ENCODE data around the gene SGO1.

SGO1 gene

GRCh38 chr3:20154928-20155327, 31.1 kb downstream of the SGO1 start:
- DNase-seq (ENCODE audit: low spot score) = no peak

- no peak for DNase-seq (ENCODE audit: low spot score)
Observed at GRCh38 chr3:20154078-20154477, 31.9 kb downstream of the SGO1 start.

- no peak for DNase-seq (ENCODE audit: low spot score)
Observed at GRCh38 chr3:20148466-20148865, 37.5 kb downstream of the SGO1 start.

- no peak for DNase-seq (ENCODE audit: low spot score)
Observed at GRCh38 chr3:20147361-20147760, 38.6 kb downstream of the SGO1 start.

DNA sequence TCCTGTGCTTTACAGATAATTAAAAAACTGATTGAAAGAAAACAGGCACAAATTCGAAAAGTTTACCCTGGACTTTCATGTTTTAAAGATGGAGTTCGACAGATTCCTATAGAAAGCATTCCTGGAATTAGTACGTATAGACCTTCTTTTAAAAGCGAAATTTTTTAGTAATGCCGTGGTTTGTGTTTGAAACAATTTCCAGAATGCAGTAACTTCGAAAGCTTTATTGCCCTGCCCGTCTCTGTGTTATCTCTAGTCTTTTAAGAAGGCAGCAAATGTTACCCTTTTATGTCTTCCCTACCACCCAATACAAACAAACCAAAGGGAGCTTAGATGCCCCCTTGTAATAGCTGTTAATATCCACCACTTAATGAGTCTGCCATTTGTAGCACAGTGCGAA, 39.7 kb downstream of the SGO1 start:
- no peak for DNase-seq (ENCODE audit: low spot score)

DNA sequence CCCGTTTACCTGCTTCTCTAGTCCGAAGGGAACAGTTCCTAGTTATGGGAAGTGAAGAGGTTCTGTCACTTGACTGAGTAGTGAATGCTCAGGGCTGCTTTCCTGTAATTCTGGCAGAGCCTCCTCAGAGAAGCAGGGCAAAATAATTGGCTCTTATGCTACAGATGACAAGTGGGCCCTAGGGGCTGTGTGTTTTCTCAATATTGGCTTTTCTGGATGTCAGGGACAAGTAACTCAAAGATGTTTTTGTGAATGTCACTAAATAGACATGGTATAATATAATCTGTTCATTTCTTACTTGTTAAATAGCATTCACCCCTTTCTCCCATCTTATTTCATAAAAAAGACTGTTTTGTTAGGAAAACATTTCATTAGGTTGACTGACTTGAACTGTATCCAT, 40.1 kb downstream of the SGO1 start:
- no peak for DNase-seq (ENCODE audit: low spot score)

DNA sequence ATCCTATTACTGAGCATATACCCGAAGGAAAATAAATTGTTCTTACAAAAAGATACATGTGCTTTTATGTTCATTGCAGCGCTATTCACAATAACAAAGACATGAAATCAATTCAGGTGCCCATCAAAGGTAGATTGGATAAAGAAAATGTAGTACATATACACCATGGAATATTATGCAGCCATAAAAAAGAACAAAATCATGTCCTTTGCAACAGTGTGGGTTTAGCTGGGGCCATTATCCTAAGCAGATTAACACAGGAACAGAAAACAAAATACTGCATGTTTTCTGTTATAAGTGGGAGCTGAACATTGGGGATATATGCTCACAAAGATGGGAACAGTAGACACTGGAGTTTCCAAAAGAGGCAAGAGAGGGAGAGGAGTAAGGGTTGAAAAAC, 42.5 kb downstream of the SGO1 start:
- no peak for DNase-seq (ENCODE audit: low spot score)

DNA sequence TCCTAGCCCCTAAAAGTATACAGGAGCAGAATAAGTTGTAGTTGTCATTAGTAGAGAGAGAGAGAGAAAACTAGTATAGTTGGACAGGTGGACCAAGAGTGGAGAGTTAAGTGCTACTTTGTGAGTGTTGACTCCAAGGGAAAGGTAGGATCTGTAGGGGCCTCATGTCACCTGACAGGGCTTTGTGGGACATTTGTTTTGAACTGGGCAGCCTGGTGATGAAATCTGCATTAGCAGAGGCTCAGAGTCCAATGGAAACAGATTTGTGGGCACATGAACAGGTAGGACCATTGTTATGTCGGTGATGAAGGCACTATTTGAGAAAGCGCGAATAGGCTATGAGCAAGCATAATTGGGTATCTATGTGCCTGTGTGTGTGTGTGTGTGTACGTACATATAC, 43.5 kb downstream of the SGO1 start:
- no peak for DNase-seq (ENCODE audit: low spot score)

GRCh38 chr3:20141851-20142250, 44.2 kb downstream of the SGO1 start:
- DNase-seq (ENCODE audit: low spot score) = no peak

- DNase-seq (ENCODE audit: low spot score) = no peak
Observed at GRCh38 chr3:20141316-20141715, 44.7 kb downstream of the SGO1 start.

- DNase-seq (ENCODE audit: low spot score) = no peak
Observed at GRCh38 chr3:20140881-20141280, 45.1 kb downstream of the SGO1 start.

DNA sequence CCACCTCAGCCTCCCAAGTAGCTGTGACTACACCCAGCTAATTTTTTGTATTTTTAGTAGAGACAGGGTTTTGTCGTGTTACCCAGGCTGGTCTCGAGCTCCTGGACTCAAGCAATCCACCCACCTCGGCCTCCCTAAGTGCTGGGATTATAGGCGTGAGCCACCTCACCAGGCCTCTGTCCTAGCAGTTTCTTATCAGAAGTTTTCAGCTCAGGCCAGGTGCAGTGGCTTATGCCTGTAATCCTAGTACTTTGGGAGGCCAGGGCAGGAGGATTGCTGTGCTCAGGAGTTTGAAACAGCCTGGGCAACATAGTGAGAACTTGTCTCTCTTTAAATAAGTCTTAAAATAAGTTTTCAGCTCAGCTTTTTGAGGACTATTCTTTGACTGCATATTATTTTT, 48.4 kb downstream of the SGO1 start:
- no peak for DNase-seq (ENCODE audit: low spot score)

DNA sequence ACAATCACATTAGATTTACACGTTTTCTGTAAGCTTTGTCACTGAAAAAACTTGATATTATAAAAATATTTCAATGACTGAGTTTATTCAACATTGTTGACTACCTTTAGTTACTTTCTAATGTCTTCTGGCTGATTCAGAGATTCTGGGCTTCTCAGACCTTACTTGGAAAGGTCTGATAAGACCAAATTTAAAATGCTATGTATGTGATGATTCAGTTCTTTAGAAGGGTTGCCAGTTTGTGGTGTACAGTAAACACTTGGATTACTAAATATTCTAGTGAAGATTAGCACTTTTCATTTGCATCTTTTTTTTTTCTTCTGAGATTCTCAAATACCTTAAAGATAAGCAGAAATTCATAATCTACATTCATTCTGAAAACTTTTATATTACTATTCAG, 49.8 kb downstream of the SGO1 start:
- no peak for DNase-seq (ENCODE audit: low spot score)

- no peak for DNase-seq (ENCODE audit: low spot score)
Observed at GRCh38 chr3:20130106-20130505, 55.9 kb downstream of the SGO1 start.

GRCh38 chr3:20128358-20128757, 57.6 kb downstream of the SGO1 start:
- no peak for DNase-seq (ENCODE audit: low spot score)

DNA sequence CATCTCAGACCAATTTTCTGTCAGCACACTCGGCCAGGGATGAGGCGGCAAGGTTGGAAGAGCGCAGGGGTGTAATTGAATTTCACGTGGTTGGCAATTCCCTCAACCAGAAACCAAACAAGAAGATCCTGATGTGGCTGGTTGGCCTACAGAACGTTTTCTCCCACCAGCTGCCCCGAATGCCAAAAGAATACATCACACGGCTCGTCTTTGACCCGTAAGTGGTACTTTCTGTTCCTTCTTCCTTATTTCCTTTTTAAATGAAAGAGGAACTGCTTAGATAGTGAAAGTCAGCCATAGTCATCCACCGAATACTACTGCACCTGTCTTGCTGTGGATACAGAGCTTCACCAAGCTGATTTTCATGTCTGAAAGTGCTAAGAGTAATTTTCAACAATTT, 60.1 kb downstream of the SGO1 start:
- DNase-seq (ENCODE audit: low spot score) = no peak

- no peak for DNase-seq (ENCODE audit: low spot score)
Observed at GRCh38 chr3:20125289-20125688, 60.7 kb downstream of the SGO1 start.

DNA sequence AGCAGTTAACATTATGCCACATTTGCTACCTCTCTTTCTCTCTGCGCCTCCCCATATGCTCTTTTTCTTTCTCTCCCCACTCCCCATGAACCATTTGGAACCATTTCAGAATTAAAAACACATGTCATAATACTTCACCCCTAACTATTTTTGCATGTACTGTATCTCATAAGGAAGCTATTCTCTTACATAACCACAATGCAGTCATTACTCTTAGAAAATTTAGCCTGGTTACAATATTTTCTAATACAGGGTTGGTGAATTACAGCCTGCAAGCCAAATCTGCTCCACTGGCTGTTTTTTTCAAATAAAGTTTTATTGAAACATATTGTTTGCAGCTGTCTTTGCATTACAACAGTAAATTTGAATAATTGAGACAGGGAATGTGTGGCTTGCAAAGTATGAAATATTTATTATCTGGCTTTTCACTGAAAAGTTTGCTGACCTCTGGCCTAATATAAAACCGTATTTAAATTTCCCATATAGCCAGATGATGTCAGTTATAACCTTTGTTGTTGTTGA, 62.8 kb downstream of the SGO1 start:
- no peak for DNase-seq (ENCODE audit: low spot score)

GRCh38 chr3:20121088-20121487, 64.9 kb downstream of the SGO1 start:
- no peak for DNase-seq (ENCODE audit: low spot score)
